Ascending aorta (tissue), 2 donors: ENCODE data around the gene PIEZO1. TPM values are rescaled to one million over a fixed set of nuclear protein-coding genes. Genes with fewer than 3 reads are reported as not detected.
A peak's percentile ranks its signal among the peaks of the same experiment; 100 is the strongest.

Source experiments
- DNase-seq, 2 donors: peaks; one replicate each; pipeline ENCODE4 v3.0.0-alpha.2; 2019; ENCODE audit warnings: low spot score in 2 of 2
- H3K27ac ChIP-seq, 2 donors: fragments of 200-600 bp; sonication (generic); one replicate each; pipeline ENCODE4 v1.5.1; 2016 to 2017; ENCODE audit warnings: mild to moderate bottlenecking in 1 of 2
- H3K27me3 ChIP-seq: fragments of 200-600 bp; sonication (generic); one replicate; pipeline ENCODE4 v1.5.1; 2017
- H3K36me3 ChIP-seq, 2 donors: fragments of 200-600 bp; sonication (generic); one replicate each; pipeline ENCODE4 v1.5.1; 2016
- H3K4me1 ChIP-seq, 2 donors: fragments of 200-600 bp; sonication (generic); one replicate each; pipeline ENCODE4 v1.5.1; 2016 to 2017; ENCODE audit warnings: mild to moderate bottlenecking in 1 of 2
- H3K4me3 ChIP-seq, 2 donors: fragments of 200-600 bp; sonication (generic); one replicate each; pipeline ENCODE4 v1.5.1; 2016 to 2017; ENCODE audit warnings: mild to moderate bottlenecking in 1 of 2
- H3K9me3 ChIP-seq, 2 donors: fragments of 200-600 bp; sonication (generic); one replicate each; pipeline ENCODE4 v1.5.1; 2016
- intact Hi-C: fragments of 100-400 bp; cut with DNase I; formaldehyde crosslinking; loops from one replicate; pipeline ENCODE4 v1.15.1; 2023
- total RNA-seq: library from RNA; depleted of rRNA; stranded (reverse); fragments of >200 nt; gene quantifications from one replicate; pipeline ENCODE4 v1.1.0, GENCODE V29; 2016
- TF ChIP-seq, protein P1 (sequence below), 3 experiments: fragments of 200-600 bp in 2 of 3; fragments of 450-650 bp in 1 of 3; sonication (generic) in 2 of 3; IDR thresholded peaks; one replicate each; pipeline ENCODE4 v1.5.1; 2016 to 2019; ENCODE audit warnings: antibody characterized with exemption in 3 of 3, mild to moderate bottlenecking in 1 of 3, moderate library complexity in 1 of 3

The PIEZO1 gene
- total RNA-seq, 1 donor from 2014 or later = 428 TPM

DNA sequence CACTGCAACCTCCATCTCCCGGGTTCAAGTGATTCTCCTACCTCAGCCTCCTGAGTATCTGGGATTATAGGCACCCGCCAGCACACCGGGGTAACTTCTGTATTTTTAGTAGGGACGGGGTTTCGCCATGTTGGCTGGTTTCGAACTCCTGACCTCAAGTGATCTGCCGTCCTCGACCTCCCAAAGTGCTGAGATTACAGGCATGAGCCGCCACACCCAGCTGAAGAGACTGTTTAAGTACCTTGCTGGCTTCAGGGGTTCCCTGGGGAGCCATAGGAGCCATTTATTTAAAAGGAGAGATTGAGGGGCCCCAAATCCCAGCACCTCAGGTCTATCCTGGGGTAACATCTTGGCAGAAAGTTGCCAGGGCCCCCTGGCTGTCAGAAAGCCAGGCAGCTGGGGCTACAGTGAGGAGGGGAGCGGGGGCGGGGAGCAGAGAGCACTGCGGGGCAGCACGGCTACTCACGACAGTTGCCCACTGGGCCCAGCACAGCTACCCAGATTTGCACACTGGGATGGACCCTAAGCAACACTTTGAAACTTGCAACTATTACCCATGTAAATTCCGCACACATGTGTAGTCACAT lies 100.4 kb downstream of the PIEZO1 start:
- Histone ChIP-seq H3K27ac (no peak overlapping the region), H3K4me3 (no peak overlapping the region), H3K4me1 (peaks cover 7 to 13% of the 10 kb centered on the region in 2 donors), H3K36me3 (no peaks in the 10 kb centered on the region), H3K9me3 (no peaks in the 10 kb centered on the region), H3K27me3 (peaks cover 19% of the 10 kb centered on the region)
- intact Hi-C loops = no loop called here
- no peak for DNase-seq
- TF ChIP-seq, protein P1, sequence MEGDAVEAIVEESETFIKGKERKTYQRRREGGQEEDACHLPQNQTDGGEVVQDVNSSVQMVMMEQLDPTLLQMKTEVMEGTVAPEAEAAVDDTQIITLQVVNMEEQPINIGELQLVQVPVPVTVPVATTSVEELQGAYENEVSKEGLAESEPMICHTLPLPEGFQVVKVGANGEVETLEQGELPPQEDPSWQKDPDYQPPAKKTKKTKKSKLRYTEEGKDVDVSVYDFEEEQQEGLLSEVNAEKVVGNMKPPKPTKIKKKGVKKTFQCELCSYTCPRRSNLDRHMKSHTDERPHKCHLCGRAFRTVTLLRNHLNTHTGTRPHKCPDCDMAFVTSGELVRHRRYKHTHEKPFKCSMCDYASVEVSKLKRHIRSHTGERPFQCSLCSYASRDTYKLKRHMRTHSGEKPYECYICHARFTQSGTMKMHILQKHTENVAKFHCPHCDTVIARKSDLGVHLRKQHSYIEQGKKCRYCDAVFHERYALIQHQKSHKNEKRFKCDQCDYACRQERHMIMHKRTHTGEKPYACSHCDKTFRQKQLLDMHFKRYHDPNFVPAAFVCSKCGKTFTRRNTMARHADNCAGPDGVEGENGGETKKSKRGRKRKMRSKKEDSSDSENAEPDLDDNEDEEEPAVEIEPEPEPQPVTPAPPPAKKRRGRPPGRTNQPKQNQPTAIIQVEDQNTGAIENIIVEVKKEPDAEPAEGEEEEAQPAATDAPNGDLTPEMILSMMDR (IDR thresholded peaks at IDR 0.05) = no peak

DNA sequence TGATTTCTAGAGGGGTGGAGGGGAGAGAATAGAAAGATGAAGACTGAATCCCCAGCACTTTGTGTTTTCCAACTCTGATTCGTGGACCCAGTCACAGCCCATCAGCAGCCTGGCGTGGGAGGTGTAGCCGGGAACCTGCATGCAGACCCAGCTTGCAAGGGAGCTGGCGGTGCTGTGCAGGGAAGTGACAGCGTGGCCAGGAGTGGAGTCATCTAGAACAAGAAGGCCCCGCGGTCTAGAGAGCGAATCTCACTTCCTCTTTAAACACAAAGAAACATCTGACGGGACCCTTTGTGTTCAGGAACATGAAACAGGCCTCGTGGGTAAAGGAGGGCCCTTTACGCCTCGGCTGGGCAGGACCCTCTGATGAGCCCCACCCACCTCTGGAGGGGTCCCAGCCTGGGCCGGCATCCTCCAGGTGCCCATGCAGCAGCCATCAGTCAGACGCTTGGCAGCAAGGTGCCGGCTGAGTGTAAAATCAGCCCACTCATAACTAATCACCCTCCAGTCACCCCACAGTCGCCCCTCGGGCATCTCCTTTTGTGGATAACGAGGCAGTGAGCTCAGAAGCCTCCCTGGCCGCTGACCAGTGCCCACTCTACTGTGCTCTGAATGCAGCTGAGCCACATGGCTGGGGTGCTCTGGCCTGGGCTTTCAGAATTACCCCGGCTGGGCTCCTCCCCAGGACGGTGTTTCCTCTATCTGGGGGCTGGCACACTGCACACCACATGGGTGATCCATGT lies 103.1 kb downstream of the PIEZO1 start:
- no peak overlapping the region for H3K27ac ChIP-seq
- intact Hi-C loops = no loop called here
- peak in 1 of 2 donors; percentile 81 for DNase-seq
- no peaks in the 10 kb centered on the region for H3K9me3 ChIP-seq
- TF ChIP-seq, protein P1 (IDR thresholded peaks at IDR 0.05) = no peak
- H3K27me3 ChIP-seq = peaks cover 21% of the 10 kb centered on the region
- H3K4me3 ChIP-seq = no peak overlapping the region
- H3K36me3 ChIP-seq = no peaks in the 10 kb centered on the region
- peaks cover 7 to 13% of the 10 kb centered on the region in 2 donors for H3K4me1 ChIP-seq

DNA sequence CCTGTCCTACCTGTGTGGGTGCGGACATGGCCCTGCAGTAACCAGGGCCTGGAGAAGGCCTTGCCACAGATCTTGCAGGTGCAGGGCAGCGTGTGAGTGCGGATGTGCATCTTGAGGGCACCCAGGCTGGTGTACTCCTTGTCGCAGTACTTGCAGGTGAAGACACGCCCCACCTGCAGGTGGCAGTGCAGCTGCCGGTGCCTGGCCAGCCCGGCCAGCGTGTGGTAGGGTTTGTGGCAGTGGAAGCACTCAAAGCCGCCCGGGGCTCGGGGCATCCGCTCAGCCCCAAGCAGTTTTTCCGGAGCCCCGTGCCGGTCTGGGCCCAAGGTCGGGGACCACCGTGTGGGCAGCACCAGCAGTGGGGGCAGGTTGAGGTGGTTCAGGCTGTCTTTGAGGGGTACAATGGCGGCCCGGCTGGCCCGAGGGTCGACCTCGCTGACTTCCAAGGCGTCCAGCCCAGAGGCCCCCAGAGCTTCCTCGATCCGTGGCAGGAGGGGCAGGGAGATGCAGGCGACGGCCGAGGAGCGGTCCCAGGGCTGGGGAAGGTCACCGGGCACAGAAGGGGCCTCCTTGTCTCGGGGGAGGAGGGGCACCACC lies 103.8 kb downstream of the PIEZO1 start:
- Histone ChIP-seq H3K27ac (no peak overlapping the region), H3K27me3 (peaks cover 18% of the 10 kb centered on the region)

DNA sequence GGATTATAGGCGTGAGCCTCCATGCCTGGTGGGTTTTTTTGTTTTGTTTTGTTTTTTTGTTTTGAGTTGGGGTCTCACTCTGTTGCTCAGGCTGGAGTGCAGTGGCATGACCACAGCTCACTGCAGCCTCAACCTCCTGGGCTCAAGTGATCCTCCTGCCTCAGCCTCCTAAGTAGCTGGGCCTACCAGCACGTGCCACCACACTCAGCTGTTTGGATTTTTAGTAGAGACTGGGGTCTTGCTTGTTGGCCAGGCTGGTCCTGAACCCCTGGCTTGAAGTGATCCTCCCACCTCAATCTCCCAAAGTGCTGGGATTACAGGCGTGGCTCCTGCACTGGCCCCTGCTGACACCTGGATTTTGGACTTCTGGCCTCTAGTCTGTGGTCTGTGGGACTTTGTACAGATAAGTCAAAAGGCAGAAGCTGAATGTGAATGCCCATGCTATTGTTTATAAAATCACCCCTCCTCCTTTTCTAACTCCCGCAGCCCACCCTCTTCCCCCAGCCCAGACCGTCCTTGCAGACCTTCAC lies 104.4 kb downstream of the PIEZO1 start:
- Histone ChIP-seq H3K4me3 (no peak overlapping the region), H3K27ac (no peak overlapping the region), H3K27me3 (peaks cover 13% of the 10 kb centered on the region), H3K36me3 (no peaks in the 10 kb centered on the region), H3K9me3 (no peaks in the 10 kb centered on the region), H3K4me1 (peaks cover 2 to 3% of the 10 kb centered on the region in 2 donors)
- intact Hi-C loops = no loop called here
- TF ChIP-seq, protein P1 (IDR thresholded peaks at IDR 0.05) = no peak
- no peak for DNase-seq

More for the DNA sequence above, 103.8 kb downstream of the PIEZO1 start:
- TF ChIP-seq, protein P1 (IDR thresholded peaks at IDR 0.05) = peak in 1 of 3 experiments; percentile 11
- Histone ChIP-seq H3K4me1 (peaks cover 7 to 8% of the 10 kb centered on the region in 2 donors), H3K9me3 (no peaks in the 10 kb centered on the region), H3K36me3 (no peaks in the 10 kb centered on the region), H3K4me3 (no peak overlapping the region)
- intact Hi-C loops = no loop called here
- DNase-seq = no peak

DNA sequence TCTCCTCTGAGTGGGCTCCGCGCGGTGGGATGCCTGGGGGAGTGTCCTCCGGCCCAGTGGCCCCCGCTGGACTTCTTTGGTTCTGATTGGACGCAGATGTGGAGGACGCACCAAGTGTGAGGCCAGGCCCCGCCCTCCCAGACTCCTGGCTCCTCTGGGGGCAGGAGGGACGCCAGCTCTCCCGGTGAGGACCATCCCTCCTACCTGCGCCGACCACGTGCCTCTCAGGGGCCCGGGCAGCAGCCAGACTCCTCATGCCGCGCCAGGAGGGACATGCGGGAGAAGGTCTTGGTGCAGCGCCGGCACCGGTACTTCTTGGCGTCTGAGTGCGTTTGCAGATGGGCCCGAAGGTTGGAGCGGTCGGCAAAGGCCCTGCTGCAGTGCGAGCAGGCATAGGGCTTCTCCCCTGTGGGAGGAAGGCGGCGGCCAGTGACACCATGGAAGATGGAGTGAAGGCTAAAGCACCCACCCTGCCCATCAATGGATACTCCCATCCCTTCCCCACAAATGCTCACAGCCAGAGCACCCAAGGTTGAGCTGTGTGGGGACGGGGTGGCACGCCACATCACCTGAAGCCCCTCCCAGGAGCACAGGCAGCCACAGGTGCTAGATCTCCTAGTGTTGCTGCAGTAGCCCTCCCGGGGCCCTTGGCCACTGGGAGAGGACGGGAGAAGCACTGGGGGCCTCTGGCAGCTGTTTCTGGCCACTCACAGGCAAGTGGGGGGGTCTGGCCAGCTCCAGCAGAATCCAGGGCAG lies 106.6 kb downstream of the PIEZO1 start:
- Histone ChIP-seq H3K4me1 (no peaks in the 10 kb centered on the region), H3K27me3 (peaks cover 7% of the 10 kb centered on the region), H3K9me3 (no peaks in the 10 kb centered on the region), H3K27ac (no peak overlapping the region), H3K36me3 (no peaks in the 10 kb centered on the region), H3K4me3 (no peak overlapping the region)
- intact Hi-C loops = no loop called here
- no peak for DNase-seq
- TF ChIP-seq, protein P1 (IDR thresholded peaks at IDR 0.05) = no peak
